Tibial artery (tissue), 4 donors: ENCODE results near the gene SPAG6.
"Not testable (repeated sequence)": the region's sequence is repeated elsewhere in the genome, so short reads cannot be mapped to it uniquely, and the experiment has no call there.

Experiments
- DNase-seq, 2 donors: peaks; one replicate each; pipeline ENCODE4 v3.0.0-alpha.2; 2019
- H3K27ac ChIP-seq, 2 donors: fragments of 200-600 bp; sonication (generic) in 1 of 2; 1 replicate in 1 of 2; 2 replicates in 1 of 2; pipeline ENCODE4 v1.5.1; 2018 to 2019; ENCODE audit warnings: mild to moderate bottlenecking in 1 of 2
- H3K27me3 ChIP-seq, 2 donors: fragments of 200-600 bp; sonication (generic) in 1 of 2; one replicate each; pipeline versions ENCODE4 v1.5.1 to v1.6.0; 2016 to 2019
- H3K36me3 ChIP-seq, 3 donors: fragments of 200-600 bp; sonication (generic) in 2 of 3; one replicate each; pipeline ENCODE4 v1.5.1; 2016 to 2019; ENCODE audit warnings: mild to moderate bottlenecking in 2 of 3
- H3K4me1 ChIP-seq, 4 donors: fragments of 200-600 bp; sonication (generic) in 2 of 4; 1 replicate in 3 of 4; 2 replicates in 1 of 4; pipeline ENCODE4 v1.5.1; 2016 to 2019
- H3K4me3 ChIP-seq, 2 donors: fragments of 200-600 bp; sonication (generic) in 1 of 2; 1 replicate in 1 of 2; 2 replicates in 1 of 2; pipeline ENCODE4 v1.5.1; 2018 to 2019; ENCODE audit warnings: mild to moderate bottlenecking in 2 of 2
- H3K9me3 ChIP-seq, 3 donors: fragments of 200-600 bp; sonication (generic) in 1 of 3; one replicate each; pipeline ENCODE4 v1.5.1; 2016 to 2019
- intact Hi-C: fragments of 100-400 bp; cut with DNase I; formaldehyde crosslinking; loops from one replicate; pipeline ENCODE4 v1.15.0; 2023; ENCODE audit warnings: low total_unique reads
- TF ChIP-seq, protein P1 (sequence below), 2 experiments: fragments of 200-600 bp in 1 of 2; fragments of 450-650 bp in 1 of 2; IDR thresholded peaks; one replicate each; pipeline ENCODE4 v1.5.1; 2017 to 2019; ENCODE audit warnings: antibody characterized with exemption in 2 of 2, mild to moderate bottlenecking in 1 of 2, moderate library complexity in 1 of 2

SPAG6 gene

DNA sequence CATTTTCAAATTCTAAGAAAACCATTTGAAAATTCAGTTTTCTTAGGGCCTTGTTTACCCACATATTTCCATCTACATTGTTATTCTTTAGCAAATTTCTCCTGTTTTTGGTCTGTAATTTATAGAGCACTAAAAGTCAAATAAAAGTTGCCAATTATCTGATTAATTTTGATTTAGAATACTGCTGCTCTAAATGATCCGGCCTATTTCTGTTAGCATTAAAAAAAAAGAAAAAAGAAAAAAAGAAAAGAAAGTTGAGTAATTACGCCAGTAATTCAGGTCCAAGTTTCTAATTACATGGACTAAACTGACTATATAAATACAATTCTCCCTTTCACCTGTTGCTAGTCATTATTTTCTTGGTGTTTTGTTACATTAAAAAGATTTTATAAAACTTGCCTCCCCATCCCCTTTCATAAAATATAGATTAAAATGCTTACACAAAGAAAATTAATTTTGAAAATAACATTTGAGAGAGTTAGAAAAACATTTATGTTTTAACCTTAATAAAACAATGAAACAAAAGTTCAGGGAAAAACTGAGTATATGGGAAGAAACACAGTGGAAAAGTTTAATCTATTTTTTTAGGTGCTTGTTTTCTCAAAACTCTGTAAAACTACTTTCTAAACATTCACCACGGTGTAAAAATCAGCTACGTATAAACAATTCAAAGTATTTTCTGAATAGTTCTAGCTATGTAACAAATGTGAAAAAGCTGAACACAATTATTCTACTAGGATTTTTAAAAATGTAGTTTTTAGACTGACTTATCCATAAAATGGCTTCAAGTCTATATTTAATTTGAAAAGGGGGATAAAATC, 35.9 kb upstream of the SPAG6 start:
- no peak for DNase-seq
- Histone ChIP-seq H3K36me3 (no peaks in the 10 kb centered on the region), H3K4me3 (no peak overlapping the region), H3K9me3 (no peaks in the 10 kb centered on the region), H3K27ac (no peak overlapping the region), H3K27me3 (no peaks in the 10 kb centered on the region), H3K4me1 (no peaks in the 10 kb centered on the region)
- intact Hi-C loops = no loop called here
- TF ChIP-seq, protein P1, sequence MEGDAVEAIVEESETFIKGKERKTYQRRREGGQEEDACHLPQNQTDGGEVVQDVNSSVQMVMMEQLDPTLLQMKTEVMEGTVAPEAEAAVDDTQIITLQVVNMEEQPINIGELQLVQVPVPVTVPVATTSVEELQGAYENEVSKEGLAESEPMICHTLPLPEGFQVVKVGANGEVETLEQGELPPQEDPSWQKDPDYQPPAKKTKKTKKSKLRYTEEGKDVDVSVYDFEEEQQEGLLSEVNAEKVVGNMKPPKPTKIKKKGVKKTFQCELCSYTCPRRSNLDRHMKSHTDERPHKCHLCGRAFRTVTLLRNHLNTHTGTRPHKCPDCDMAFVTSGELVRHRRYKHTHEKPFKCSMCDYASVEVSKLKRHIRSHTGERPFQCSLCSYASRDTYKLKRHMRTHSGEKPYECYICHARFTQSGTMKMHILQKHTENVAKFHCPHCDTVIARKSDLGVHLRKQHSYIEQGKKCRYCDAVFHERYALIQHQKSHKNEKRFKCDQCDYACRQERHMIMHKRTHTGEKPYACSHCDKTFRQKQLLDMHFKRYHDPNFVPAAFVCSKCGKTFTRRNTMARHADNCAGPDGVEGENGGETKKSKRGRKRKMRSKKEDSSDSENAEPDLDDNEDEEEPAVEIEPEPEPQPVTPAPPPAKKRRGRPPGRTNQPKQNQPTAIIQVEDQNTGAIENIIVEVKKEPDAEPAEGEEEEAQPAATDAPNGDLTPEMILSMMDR (IDR thresholded peaks at IDR 0.05) = no peak

DNA sequence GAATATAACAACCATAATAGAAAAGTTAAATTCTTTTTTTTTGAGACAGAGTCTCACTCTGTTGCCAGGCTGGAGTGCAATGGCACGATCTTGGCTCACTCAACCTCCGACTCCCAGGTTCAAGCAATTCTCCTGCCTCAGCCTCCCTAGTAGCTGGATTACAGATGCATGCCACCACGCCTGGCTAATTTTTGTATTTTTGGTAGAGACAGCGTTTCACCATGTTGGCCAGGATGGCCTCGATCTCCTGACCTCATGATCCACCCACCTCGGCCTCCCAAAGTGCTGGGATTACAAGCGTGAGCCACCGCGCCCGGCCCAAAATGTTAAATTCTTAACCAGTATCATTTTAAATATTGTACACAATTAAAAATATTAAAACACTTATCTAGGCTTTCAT, 35.3 kb upstream of the SPAG6 start:
- H3K27ac ChIP-seq, H3K36me3 ChIP-seq, H3K4me1 ChIP-seq, H3K4me3 ChIP-seq, H3K27me3 ChIP-seq, intact Hi-C loops, DNase-seq, H3K9me3 ChIP-seq: not testable (repeated sequence)

GRCh38 chr10:22310928-22311327, 34.4 kb upstream of the SPAG6 start:
- no peaks in the 10 kb centered on the region for H3K27me3 ChIP-seq
- H3K4me1 ChIP-seq = peaks cover 0 to 6% (median 5%) of the 10 kb centered on the region in 4 donors
- TF ChIP-seq, protein P1 (IDR thresholded peaks at IDR 0.05) = no peak
- DNase-seq = no peak
- H3K36me3 ChIP-seq = no peaks in the 10 kb centered on the region
- H3K9me3 ChIP-seq = no peaks in the 10 kb centered on the region
- intact Hi-C loops = no loop called here
- H3K4me3 ChIP-seq = no peak overlapping the region
- no peak overlapping the region for H3K27ac ChIP-seq

GRCh38 chr10:22314852-22315251, 30.4 kb upstream of the SPAG6 start:
- Histone ChIP-seq H3K4me3 (no peak overlapping the region), H3K4me1 (peaks cover 0 to 28% (median 10%) of the 10 kb centered on the region in 4 donors), H3K27me3 (no peaks in the 10 kb centered on the region), H3K36me3 (no peaks in the 10 kb centered on the region), H3K9me3 (no peaks in the 10 kb centered on the region), H3K27ac (no peak overlapping the region)
- intact Hi-C loops = loop anchor here (5.0 kb wide), 1 partner anchor 63 kb away; no protein-coding TSS in a partner anchor
- no peak for DNase-seq
- TF ChIP-seq, protein P1 (IDR thresholded peaks at IDR 0.05) = no peak

DNA sequence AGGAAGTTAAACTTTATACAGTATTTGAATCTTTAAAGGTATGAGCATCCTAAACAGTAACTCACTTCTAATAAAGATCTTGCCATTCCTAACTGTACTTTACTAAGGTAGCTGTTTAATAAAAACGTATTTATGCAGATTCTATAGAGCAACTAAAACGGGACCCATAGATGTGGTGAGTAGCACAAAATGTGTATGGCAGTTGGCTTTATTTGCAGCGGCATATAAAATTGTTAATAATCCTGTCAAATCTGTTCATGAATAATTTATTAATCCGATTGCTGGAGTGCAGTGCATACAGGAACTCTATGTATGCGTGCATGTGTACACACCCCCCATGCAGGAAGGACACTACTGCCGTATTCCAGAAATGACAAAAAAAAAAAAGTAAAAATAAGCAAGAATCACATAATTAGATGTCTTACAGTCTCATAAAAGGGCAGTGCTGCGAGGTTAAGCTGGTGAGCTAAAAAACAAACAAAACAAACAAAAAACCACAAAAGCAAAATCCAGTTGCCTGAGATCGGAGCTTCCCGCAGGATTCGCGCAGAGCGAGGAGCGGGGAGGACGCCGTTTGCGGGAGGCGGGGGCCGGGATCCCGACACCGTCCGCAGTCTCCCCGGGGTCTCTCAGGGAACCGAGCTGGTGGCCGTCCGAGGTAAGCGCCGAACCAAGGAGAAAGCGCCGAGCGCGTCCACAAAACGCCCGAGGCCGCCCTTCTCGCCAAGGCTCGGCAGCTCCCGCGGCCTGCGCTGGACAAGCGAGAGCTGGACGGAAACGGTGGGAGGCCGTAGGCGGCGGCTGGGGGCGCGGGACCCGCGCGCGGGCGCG, 29.6 kb upstream of the SPAG6 start:
- intact Hi-C loops = loop anchor here (5.0 kb wide), 1 partner anchor 63 kb away; no protein-coding TSS in a partner anchor
- DNase-seq = no peak
- Histone ChIP-seq H3K36me3 (no peaks in the 10 kb centered on the region), H3K4me1 (peaks cover 0 to 31% (median 10%) of the 10 kb centered on the region in 4 donors), H3K4me3 (peak overlapping the region; percentile 76 to 90), H3K27me3 (no peaks in the 10 kb centered on the region), H3K27ac (peak overlapping the region; percentile 93 to 96), H3K9me3 (no peaks in the 10 kb centered on the region)
- TF ChIP-seq, protein P1 (IDR thresholded peaks at IDR 0.05) = no peak
